Limb (tissue), 2 donors: ENCODE results near the gene ZNF530.

Experiments used
- DNase-seq, 2 donors: peaks; one replicate each; pipeline ENCODE4 v3.0.0-alpha.2; 2016; ENCODE audit errors: extremely low spot score in 2 of 2

Gene ZNF530

GRCh38 chr19:57613941-57614743 is 14.5 kb downstream of the ZNF530 start, which contains the start of gene ZNF134:
Gene ZNF134 (plus strand): TSS chr19:57614242. CDS start chr19:57619469, 5,227 bp downstream.
- peak; percentile 93 for DNase-seq

GRCh38 chr19:57615346-57615745 is 15.7 kb downstream of the ZNF530 start:
- no peak for DNase-seq

GRCh38 chr19:57620673-57621348 is 21.1 kb downstream of the ZNF530 start:
- DNase-seq = no peak

- no peak for DNase-seq
Measured at GRCh38 chr19:57623091-57623490, 23.4 kb downstream of the ZNF530 start.

- DNase-seq = peak; percentile 95 to 96
Measured at GRCh38 chr19:57632987-57633831, 33.5 kb downstream of the ZNF530 start, which contains the start of gene ZNF211. Gene ZNF211 (plus strand): TSS chr19:57633168. CDS start chr19:57633347, 179 bp downstream.

GRCh38 chr19:57633832-57634131 is 34.1 kb downstream of the ZNF530 start:
- no peak for DNase-seq

- DNase-seq = no peak
Measured at GRCh38 chr19:57637379-57637778, 37.7 kb downstream of the ZNF530 start.

- DNase-seq = no peak
Measured at GRCh38 chr19:57641715-57642234, 42.1 kb downstream of the ZNF530 start.

GRCh38 chr19:57642396-57643046 is 42.8 kb downstream of the ZNF530 start:
- no peak for DNase-seq

GRCh38 chr19:57643734-57644133 is 44.0 kb downstream of the ZNF530 start:
- DNase-seq = no peak

- no peak for DNase-seq
Measured at GRCh38 chr19:57648331-57649003, 48.8 kb downstream of the ZNF530 start.

- no peak for DNase-seq
Measured at GRCh38 chr19:57651654-57651996, 51.9 kb downstream of the ZNF530 start.

GRCh38 chr19:57653689-57654088 is 54.0 kb downstream of the ZNF530 start:
- no peak for DNase-seq

GRCh38 chr19:57655443-57655842 is 55.8 kb downstream of the ZNF530 start:
- DNase-seq = no peak

GRCh38 chr19:57656346-57656745 is 56.7 kb downstream of the ZNF530 start:
- no peak for DNase-seq
